Epithelial cell of esophagus (primary cell): ENCODE results near the gene STYXL1.

Experiments
- DNase-seq: peaks from one replicate; pipeline ENCODE4 v3.0.0; 2010; ENCODE audit warnings: low read depth
- H3K4me3 ChIP-seq: 2 replicates; pipeline ENCODE4 v1.5.1; 2011; ENCODE audit warnings: mild to moderate bottlenecking, low read length, control low read depth
- CTCF ChIP-seq: IDR thresholded peaks from 2 replicates; pipeline ENCODE4 v1.5.1; 2011; ENCODE audit warnings: low read depth, mild to moderate bottlenecking, low read length, control low read depth, inconsistent platforms; ENCODE audit not compliant: insufficient read depth; ENCODE audit errors: missing control alignments

STYXL1 gene

GRCh38 chr7:75971309-75971960 lies 76.4 kb downstream of the STYXL1 start:
- DNase-seq = no peak
- TF ChIP-seq CTCF = no peak

GRCh38 chr7:75969704-75970498 lies 77.9 kb downstream of the STYXL1 start:
- no peak overlapping the region for H3K4me3 ChIP-seq
- TF ChIP-seq CTCF = no peak
- DNase-seq = no peak

More at GRCh38 chr7:75971309-75971960, 76.4 kb downstream of the STYXL1 start:
- H3K4me3 ChIP-seq = no peak overlapping the region

GRCh38 chr7:75969182-75969581 lies 78.6 kb downstream of the STYXL1 start:
- TF ChIP-seq CTCF = no peak
- no peak for DNase-seq
- no peak overlapping the region for H3K4me3 ChIP-seq

- no peak for DNase-seq
- H3K4me3 ChIP-seq = no peak overlapping the region
Observed at GRCh38 chr7:75968561-75969001, 79.2 kb downstream of the STYXL1 start.

GRCh38 chr7:75968012-75968411 lies 79.8 kb downstream of the STYXL1 start:
- no peak overlapping the region for H3K4me3 ChIP-seq
- DNase-seq = no peak
- no peak for TF ChIP-seq CTCF

More at GRCh38 chr7:75968561-75969001, 79.2 kb downstream of the STYXL1 start:
- TF ChIP-seq CTCF = no peak

GRCh38 chr7:75967487-75967997 lies 80.3 kb downstream of the STYXL1 start:
- no peak overlapping the region for H3K4me3 ChIP-seq
- no peak for TF ChIP-seq CTCF
- no peak for DNase-seq

GRCh38 chr7:75967055-75967454 lies 80.7 kb downstream of the STYXL1 start:
- H3K4me3 ChIP-seq = no peak overlapping the region
- TF ChIP-seq CTCF = no peak
- no peak for DNase-seq
